ENCODE measurements around the gene TNNI3K.

TNNI3K gene

DNA sequence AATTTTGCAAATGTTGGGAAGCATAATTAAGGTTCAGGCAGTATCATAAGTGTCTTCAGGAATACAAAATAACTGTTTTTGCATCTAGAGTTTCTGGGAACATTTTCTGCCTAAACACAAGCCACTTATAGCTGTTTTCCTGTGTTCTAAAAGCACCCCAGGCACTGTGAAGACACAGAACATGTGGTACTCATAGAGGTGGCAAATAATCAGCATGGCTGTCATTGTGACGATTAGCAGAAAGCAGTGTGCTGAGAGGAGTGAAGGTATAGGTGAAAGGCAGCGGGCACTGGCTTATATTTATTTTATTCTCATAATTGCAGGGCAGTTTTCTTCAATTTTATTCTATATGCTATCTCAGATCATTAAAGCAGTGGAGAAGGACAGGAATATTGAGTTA is 157.7 kb downstream of the TNNI3K start:
- no peak overlapping the region for H3K27ac ChIP-seq (ENCODE audit: low read length)
- H4K20me1 ChIP-seq (ENCODE audit: insufficient read depth, low read length) = no peaks in the 10 kb centered on the region
- H3K4me1 ChIP-seq (ENCODE audit: low read length) = no peaks in the 10 kb centered on the region
- TF ChIP-seq EZH2 (optimal IDR thresholded peaks at IDR 0.05; ENCODE audit: low read depth, low read length) = no peak
- no peaks in the 10 kb centered on the region for H3K36me3 ChIP-seq (replicated peaks; ENCODE audit: insufficient read depth, low read length)
- no peaks in the 10 kb centered on the region for H3K79me2 ChIP-seq (ENCODE audit: low read length)
- H3K9ac ChIP-seq (ENCODE audit: low read length) = no peak overlapping the region
- H3K4me3 ChIP-seq (ENCODE audit: low read length) = no peak overlapping the region
- no peaks in the 10 kb centered on the region for H3F3A ChIP-seq (ENCODE audit: insufficient read depth, low read length)
- H3K27me3 ChIP-seq (replicated peaks; ENCODE audit: insufficient read depth, low read length) = no peaks in the 10 kb centered on the region
- H2AFZ ChIP-seq (ENCODE audit: low read length) = no peak overlapping the region
- H3K9me3 ChIP-seq (replicated peaks; ENCODE audit: insufficient read depth, low read length) = no peaks in the 10 kb centered on the region
- no peak for DNase-seq
- H3K4me2 ChIP-seq (ENCODE audit: low read depth, low read length) = no peak overlapping the region
- H3K9me2 ChIP-seq (replicated peaks; ENCODE audit: insufficient read depth, low read length) = no peaks in the 10 kb centered on the region

DNA sequence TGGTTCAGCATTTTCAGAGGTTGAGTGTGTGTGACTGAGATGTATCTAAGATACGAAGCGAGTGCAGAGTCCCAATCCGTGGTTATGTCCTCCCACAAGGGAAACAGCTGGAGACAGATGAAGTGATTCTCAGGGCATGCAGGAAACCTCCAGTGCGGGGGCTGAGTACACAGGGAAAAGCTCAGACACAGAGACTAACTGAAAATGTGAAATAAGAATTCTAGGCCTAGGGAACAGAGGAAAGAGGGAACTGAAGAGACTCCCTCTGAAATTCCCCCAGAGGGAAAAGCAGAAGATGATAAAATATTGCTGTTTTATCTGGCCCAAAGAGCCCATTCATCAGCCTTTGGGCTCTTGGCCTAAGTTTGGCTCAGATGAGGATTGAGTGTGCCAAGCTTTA is 160.4 kb downstream of the TNNI3K start:
- H3K27ac ChIP-seq (ENCODE audit: low read length) = no peak overlapping the region
- H3K4me2 ChIP-seq (ENCODE audit: low read depth, low read length) = no peak overlapping the region

DNA sequence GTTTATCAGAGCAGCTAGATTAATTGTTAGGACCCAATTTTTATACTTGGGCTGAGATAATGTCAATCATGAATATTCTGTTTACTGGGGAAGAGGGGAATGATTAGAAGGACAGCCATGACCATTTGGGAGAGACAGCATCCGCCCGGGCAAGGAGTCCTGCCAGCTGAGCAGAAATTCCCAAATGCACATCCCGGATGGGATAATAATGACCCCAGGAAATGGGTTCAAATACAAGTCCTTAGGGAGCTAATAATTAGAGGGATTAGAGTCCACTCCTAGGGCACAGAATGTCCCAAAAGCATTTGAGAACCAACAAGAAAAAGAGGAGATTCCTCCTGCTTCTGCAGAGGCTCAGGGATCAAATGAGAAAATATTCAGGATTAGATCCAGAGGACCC is 161.3 kb downstream of the TNNI3K start:
- no peaks in the 10 kb centered on the region for H3K79me2 ChIP-seq (ENCODE audit: low read length)
- no peak overlapping the region for H2AFZ ChIP-seq (ENCODE audit: low read length)
- no peaks in the 10 kb centered on the region for H3K36me3 ChIP-seq (replicated peaks; ENCODE audit: insufficient read depth, low read length)
- H4K20me1 ChIP-seq (ENCODE audit: insufficient read depth, low read length) = no peaks in the 10 kb centered on the region
- H3K4me2 ChIP-seq (ENCODE audit: low read depth, low read length) = no peak overlapping the region
- H3F3A ChIP-seq (ENCODE audit: insufficient read depth, low read length) = no peaks in the 10 kb centered on the region
- H3K4me3 ChIP-seq (ENCODE audit: low read length) = no peak overlapping the region
- H3K4me1 ChIP-seq (ENCODE audit: low read length) = no peaks in the 10 kb centered on the region
- H3K9me2 ChIP-seq (replicated peaks; ENCODE audit: insufficient read depth, low read length) = no peaks in the 10 kb centered on the region
- H3K9ac ChIP-seq (ENCODE audit: low read length) = no peak overlapping the region
- no peaks in the 10 kb centered on the region for H3K9me3 ChIP-seq (replicated peaks; ENCODE audit: insufficient read depth, low read length)
- no peak overlapping the region for H3K27ac ChIP-seq (ENCODE audit: low read length)
- no peaks in the 10 kb centered on the region for H3K27me3 ChIP-seq (replicated peaks; ENCODE audit: insufficient read depth, low read length)
- no peak for DNase-seq
- TF ChIP-seq, protein P1, sequence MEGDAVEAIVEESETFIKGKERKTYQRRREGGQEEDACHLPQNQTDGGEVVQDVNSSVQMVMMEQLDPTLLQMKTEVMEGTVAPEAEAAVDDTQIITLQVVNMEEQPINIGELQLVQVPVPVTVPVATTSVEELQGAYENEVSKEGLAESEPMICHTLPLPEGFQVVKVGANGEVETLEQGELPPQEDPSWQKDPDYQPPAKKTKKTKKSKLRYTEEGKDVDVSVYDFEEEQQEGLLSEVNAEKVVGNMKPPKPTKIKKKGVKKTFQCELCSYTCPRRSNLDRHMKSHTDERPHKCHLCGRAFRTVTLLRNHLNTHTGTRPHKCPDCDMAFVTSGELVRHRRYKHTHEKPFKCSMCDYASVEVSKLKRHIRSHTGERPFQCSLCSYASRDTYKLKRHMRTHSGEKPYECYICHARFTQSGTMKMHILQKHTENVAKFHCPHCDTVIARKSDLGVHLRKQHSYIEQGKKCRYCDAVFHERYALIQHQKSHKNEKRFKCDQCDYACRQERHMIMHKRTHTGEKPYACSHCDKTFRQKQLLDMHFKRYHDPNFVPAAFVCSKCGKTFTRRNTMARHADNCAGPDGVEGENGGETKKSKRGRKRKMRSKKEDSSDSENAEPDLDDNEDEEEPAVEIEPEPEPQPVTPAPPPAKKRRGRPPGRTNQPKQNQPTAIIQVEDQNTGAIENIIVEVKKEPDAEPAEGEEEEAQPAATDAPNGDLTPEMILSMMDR (IDR thresholded peaks at IDR 0.05; ENCODE audit: low read length) = no peak
- TF ChIP-seq EZH2 (optimal IDR thresholded peaks at IDR 0.05; ENCODE audit: low read depth, low read length) (no peak), EZH2phosphoT487 (IDR thresholded peaks at IDR 0.05; ENCODE audit: low read length) (no peak)

More for the DNA sequence above, 160.4 kb downstream of the TNNI3K start:
- Histone ChIP-seq H3K79me2 (ENCODE audit: low read length) (no peaks in the 10 kb centered on the region), H3F3A (ENCODE audit: insufficient read depth, low read length) (no peaks in the 10 kb centered on the region), H3K36me3 (replicated peaks; ENCODE audit: insufficient read depth, low read length) (no peaks in the 10 kb centered on the region), H3K9ac (ENCODE audit: low read length) (no peak overlapping the region), H3K9me3 (replicated peaks; ENCODE audit: insufficient read depth, low read length) (no peaks in the 10 kb centered on the region), H3K27me3 (replicated peaks; ENCODE audit: insufficient read depth, low read length) (no peaks in the 10 kb centered on the region), H2AFZ (ENCODE audit: low read length) (no peak overlapping the region), H3K9me2 (replicated peaks; ENCODE audit: insufficient read depth, low read length) (no peaks in the 10 kb centered on the region), H3K4me1 (ENCODE audit: low read length) (no peaks in the 10 kb centered on the region), H3K4me3 (ENCODE audit: low read length) (no peak overlapping the region), H4K20me1 (ENCODE audit: insufficient read depth, low read length) (no peaks in the 10 kb centered on the region)
- DNase-seq = no peak
- TF ChIP-seq, protein P1 (IDR thresholded peaks at IDR 0.05; ENCODE audit: low read length) = no peak
- no peak for TF ChIP-seq EZH2phosphoT487 (IDR thresholded peaks at IDR 0.05; ENCODE audit: low read length)
- no peak for TF ChIP-seq EZH2 (optimal IDR thresholded peaks at IDR 0.05; ENCODE audit: low read depth, low read length)

DNA sequence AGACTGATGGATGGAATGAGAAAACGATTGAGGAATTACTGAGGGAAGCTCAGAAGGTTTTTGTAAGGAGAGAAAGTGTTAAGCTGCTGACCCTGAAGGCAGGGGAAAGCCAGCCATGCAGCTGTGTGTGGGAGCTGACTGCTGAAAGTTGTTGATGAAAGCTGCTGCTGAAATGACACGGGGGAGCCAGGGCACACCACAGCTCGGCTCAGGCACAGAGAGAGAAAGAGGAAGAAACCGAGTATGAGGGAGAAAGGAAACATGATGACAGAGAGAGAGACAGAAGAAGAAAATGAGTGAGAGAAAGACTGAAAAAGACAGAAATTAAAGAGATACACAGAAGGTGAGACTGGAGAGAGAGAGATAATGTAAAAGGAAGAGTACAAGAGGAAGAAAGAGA is 161.7 kb downstream of the TNNI3K start:
- H4K20me1 ChIP-seq (ENCODE audit: insufficient read depth, low read length) = no peaks in the 10 kb centered on the region
- TF ChIP-seq EZH2 (optimal IDR thresholded peaks at IDR 0.05; ENCODE audit: low read depth, low read length) = no peak
- TF ChIP-seq EZH2phosphoT487 (IDR thresholded peaks at IDR 0.05; ENCODE audit: low read length) = no peak
- TF ChIP-seq, protein P1 (IDR thresholded peaks at IDR 0.05; ENCODE audit: low read length) = no peak
- H3K4me1 ChIP-seq (ENCODE audit: low read length) = no peaks in the 10 kb centered on the region
- H3K79me2 ChIP-seq (ENCODE audit: low read length) = no peaks in the 10 kb centered on the region
- H3K36me3 ChIP-seq (replicated peaks; ENCODE audit: insufficient read depth, low read length) = no peaks in the 10 kb centered on the region
- H3K4me3 ChIP-seq (ENCODE audit: low read length) = no peak overlapping the region
- no peaks in the 10 kb centered on the region for H3F3A ChIP-seq (ENCODE audit: insufficient read depth, low read length)
- H2AFZ ChIP-seq (ENCODE audit: low read length) = no peak overlapping the region
- H3K9ac ChIP-seq (ENCODE audit: low read length) = no peak overlapping the region
- DNase-seq = no peak
- no peak overlapping the region for H3K27ac ChIP-seq (ENCODE audit: low read length)
- H3K4me2 ChIP-seq (ENCODE audit: low read depth, low read length) = no peak overlapping the region
- H3K9me2 ChIP-seq (replicated peaks; ENCODE audit: insufficient read depth, low read length) = no peaks in the 10 kb centered on the region
- no peaks in the 10 kb centered on the region for H3K27me3 ChIP-seq (replicated peaks; ENCODE audit: insufficient read depth, low read length)
- no peaks in the 10 kb centered on the region for H3K9me3 ChIP-seq (replicated peaks; ENCODE audit: insufficient read depth, low read length)
